Erythroblast (primary cell): ENCODE data around the gene PTPRT.

Source experiments
- GATA1 ChIP-seq: IDR thresholded peaks from 2 replicates; pipeline ENCODE4 v1.6.1; 2011; ENCODE audit warnings: low read depth, mild to moderate bottlenecking, control low read depth, low read length, moderate library complexity
- POLR2A ChIP-seq: IDR thresholded peaks from 2 replicates; pipeline ENCODE4 v1.6.1; 2011; ENCODE audit warnings: mild to moderate bottlenecking, low read length

- no peak for TF ChIP-seq POLR2A
- no peak for TF ChIP-seq GATA1
Observed at GRCh38 chr20:43006651-43007375, 182.9 kb downstream of the PTPRT start.
